DOHH2 (cell line): ENCODE measurements around the gene ELF1.
"Not testable (repeated sequence)": the region's sequence is repeated elsewhere in the genome, so short reads cannot be mapped to it uniquely, and the experiment has no call there.

ENCODE experiments used
- H3F3A ChIP-seq: fragments of 200-600 bp; sonication (generic), shearing (Covaris generic); 2 replicates; pipeline ENCODE4 v1.6.0; 2016; ENCODE audit warnings: antibody characterized with exemption, mild to moderate bottlenecking; ENCODE audit not compliant: control insufficient read depth, insufficient read depth
- H3K27ac ChIP-seq: fragments of 200-600 bp; sonication (generic); 2 replicates; pipeline ENCODE4 v1.5.1; 2014; ENCODE audit warnings: low read depth, mild to moderate bottlenecking, low read length, moderate library complexity
- H3K27me3 ChIP-seq: fragments of 200-600 bp; sonication (generic); 2 replicates; pipeline ENCODE4 v1.6.1; 2014; ENCODE audit warnings: mild to moderate bottlenecking, low read length, mixed read lengths; ENCODE audit not compliant: control insufficient read depth
- H3K36me3 ChIP-seq: fragments of 200-600 bp; sonication (generic); 2 replicates; pipeline ENCODE4 v1.6.1; 2014; ENCODE audit warnings: mild to moderate bottlenecking, low read length, moderate library complexity, mixed read lengths; ENCODE audit not compliant: control insufficient read depth
- H3K4me1 ChIP-seq: fragments of 200-600 bp; sonication (generic); 2 replicates; pipeline ENCODE4 v1.6.1; 2014; ENCODE audit warnings: mild to moderate bottlenecking, low read length, mixed read lengths; ENCODE audit not compliant: control insufficient read depth
- H3K4me2 ChIP-seq: fragments of 200-600 bp; sonication (generic); 2 replicates; pipeline ENCODE4 v1.6.0; 2014; ENCODE audit warnings: mild to moderate bottlenecking, low read length, moderate library complexity
- H3K4me3 ChIP-seq: fragments of 200-600 bp; sonication (generic); 2 replicates; pipeline ENCODE4 v1.5.1; 2014; ENCODE audit warnings: mild to moderate bottlenecking, low read length, mixed read lengths
- H3K79me2 ChIP-seq: fragments of 200-600 bp; sonication (generic); 2 replicates; pipeline ENCODE4 v1.6.1; 2014; ENCODE audit warnings: mild to moderate bottlenecking, low read length, mixed read lengths; ENCODE audit not compliant: control insufficient read depth
- H3K9me2 ChIP-seq: fragments of 200-600 bp; sonication (generic); replicated peaks from 2 replicates; pipeline ENCODE4 v1.6.1; 2014; ENCODE audit warnings: mild to moderate bottlenecking, low read length, mixed read lengths; ENCODE audit not compliant: control insufficient read depth
- H3K9me3 ChIP-seq: fragments of 200-600 bp; sonication (generic); 2 replicates; pipeline ENCODE4 v1.6.1; 2014; ENCODE audit warnings: antibody characterized with exemption, low read length, mixed read lengths; ENCODE audit not compliant: control insufficient read depth, insufficient read depth
- H4K20me1 ChIP-seq: fragments of 200-600 bp; sonication (generic); 2 replicates; pipeline ENCODE4 v1.6.0; 2014; ENCODE audit warnings: low read depth, mild to moderate bottlenecking, antibody characterized with exemption, low read length, moderate library complexity; ENCODE audit not compliant: control insufficient read depth, insufficient read depth
- CTCF ChIP-seq: fragments of 200-600 bp; sonication (generic); IDR thresholded peaks from one replicate; pipeline ENCODE4 v1.5.1; 2014; ENCODE audit warnings: antibody characterized with exemption, mild to moderate bottlenecking, low read depth, low read length; ENCODE audit not compliant: poor library complexity, severe bottlenecking
- EZH2phosphoT487 ChIP-seq: fragments of 200-600 bp; sonication (generic); IDR thresholded peaks from 2 replicates; pipeline ENCODE4 v1.6.1; 2017; ENCODE audit warnings: borderline replicate concordance, mild to moderate bottlenecking, antibody characterized with exemption, low read length, moderate library complexity, mixed read lengths

ELF1 gene

GRCh38 chr13:40886017-40886416, 133.1 kb downstream of the ELF1 start:
- no peak for TF ChIP-seq EZH2phosphoT487
- no peak for TF ChIP-seq CTCF
- no peak overlapping the region for H3K27ac ChIP-seq
- no peaks in the 10 kb centered on the region for H3K4me1 ChIP-seq
- H4K20me1 ChIP-seq: no peaks in the 10 kb centered on the region
- H3F3A ChIP-seq: no peaks in the 10 kb centered on the region
- no peak overlapping the region for H3K4me2 ChIP-seq
- no peaks in the 10 kb centered on the region for H3K9me3 ChIP-seq
- no peaks in the 10 kb centered on the region for H3K9me2 ChIP-seq
- 0 out of 2 replicates have a peak, but pooled peaks cover 3% of the 10 kb centered on the region for H3K36me3 ChIP-seq
- no peaks in the 10 kb centered on the region for H3K27me3 ChIP-seq
- no peak overlapping the region for H3K4me3 ChIP-seq
- no peaks in the 10 kb centered on the region for H3K79me2 ChIP-seq

GRCh38 chr13:40884175-40884574, 134.9 kb downstream of the ELF1 start:
- not testable (repeated sequence) for H3K79me2 ChIP-seq, H3K27ac ChIP-seq, H4K20me1 ChIP-seq, H3F3A ChIP-seq, H3K9me2 ChIP-seq, H3K4me2 ChIP-seq, H3K4me1 ChIP-seq, H3K27me3 ChIP-seq, H3K9me3 ChIP-seq, H3K36me3 ChIP-seq, H3K4me3 ChIP-seq
